ENCODE measurements around the gene NAGLU.
A peak's percentile ranks its signal among the peaks of the same experiment; 100 is the strongest.

Gene NAGLU

GRCh38 chr17:42536048-42536371 lies at the start of gene NAGLU:
Gene NAGLU (plus strand): TSS chr17:42536241. CDS start chr17:42536273, 32 bp downstream.
- DNase-seq (ENCODE audit: low read depth in 1 of 2, low spot score in 1 of 2): peak; percentile 69 to 70

DNA sequence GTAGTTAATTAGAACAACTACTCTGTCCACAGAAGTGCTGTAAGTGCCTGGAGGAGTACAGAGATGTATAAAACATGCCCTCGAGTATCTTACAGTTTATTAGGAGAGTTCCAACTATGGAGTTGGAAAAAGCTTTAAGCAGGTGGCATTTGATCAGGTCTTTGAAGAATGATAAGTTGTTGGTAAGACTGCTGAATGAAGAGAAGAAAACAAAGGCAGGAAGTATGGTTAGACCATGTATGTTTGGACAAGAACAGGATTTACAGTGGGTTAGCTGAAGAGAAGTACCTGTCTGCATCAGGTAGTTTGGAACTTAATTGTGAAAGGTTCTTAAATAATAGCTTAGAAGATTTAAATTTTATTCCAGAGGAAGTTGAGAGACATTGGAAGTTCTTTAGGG lies 48.0 kb upstream of the NAGLU start:
- no peak for DNase-seq (ENCODE audit: low read depth in 1 of 2, low spot score in 1 of 2)

DNA sequence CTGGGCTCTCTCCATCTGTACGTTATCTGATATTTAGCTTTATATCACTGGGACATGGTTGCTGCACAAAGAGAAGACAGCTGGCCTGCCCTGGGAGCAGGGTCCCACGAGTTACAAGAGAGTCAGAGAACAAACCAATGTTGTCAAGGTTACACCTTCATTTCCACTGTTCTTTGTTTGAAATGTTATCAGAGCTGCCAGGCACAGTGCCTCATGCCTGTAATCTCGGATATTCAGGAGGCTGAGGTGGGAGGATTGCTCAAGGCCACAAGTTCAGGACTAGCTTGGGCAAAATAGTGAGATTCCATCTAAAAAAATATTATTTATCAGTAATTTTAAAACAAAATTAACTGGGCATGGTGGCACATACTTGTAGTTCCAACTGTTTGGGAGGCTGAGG lies 42.7 kb upstream of the NAGLU start:
- no peak for DNase-seq (ENCODE audit: low read depth in 1 of 2, low spot score in 1 of 2)

GRCh38 chr17:42494673-42495072 lies 41.4 kb upstream of the NAGLU start:
- no peak for DNase-seq (ENCODE audit: low read depth in 1 of 2, low spot score in 1 of 2)

DNA sequence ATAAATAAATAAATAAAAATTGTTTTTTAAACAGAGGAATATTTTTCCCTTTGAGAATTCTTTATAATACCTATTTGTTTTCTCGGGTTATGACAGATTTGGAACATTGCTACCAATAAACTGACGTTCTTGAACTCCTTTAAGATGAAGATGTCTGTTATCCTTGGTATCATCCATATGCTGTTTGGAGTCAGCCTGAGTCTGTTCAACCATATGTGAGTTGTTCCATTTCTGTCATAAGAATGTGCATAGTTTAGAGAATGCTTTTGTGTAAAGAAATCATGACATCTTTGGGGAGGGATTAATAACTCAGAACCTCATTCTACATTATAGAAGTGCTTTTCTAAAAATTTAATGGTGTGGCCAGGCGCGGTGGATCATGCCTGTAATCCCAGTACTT lies 37.2 kb upstream of the NAGLU start:
- no peak for DNase-seq (ENCODE audit: low read depth in 1 of 2, low spot score in 1 of 2)

- no peak for DNase-seq (ENCODE audit: low read depth in 1 of 2, low spot score in 1 of 2)
Observed at GRCh38 chr17:42502091-42502490, 34.0 kb upstream of the NAGLU start.

DNA sequence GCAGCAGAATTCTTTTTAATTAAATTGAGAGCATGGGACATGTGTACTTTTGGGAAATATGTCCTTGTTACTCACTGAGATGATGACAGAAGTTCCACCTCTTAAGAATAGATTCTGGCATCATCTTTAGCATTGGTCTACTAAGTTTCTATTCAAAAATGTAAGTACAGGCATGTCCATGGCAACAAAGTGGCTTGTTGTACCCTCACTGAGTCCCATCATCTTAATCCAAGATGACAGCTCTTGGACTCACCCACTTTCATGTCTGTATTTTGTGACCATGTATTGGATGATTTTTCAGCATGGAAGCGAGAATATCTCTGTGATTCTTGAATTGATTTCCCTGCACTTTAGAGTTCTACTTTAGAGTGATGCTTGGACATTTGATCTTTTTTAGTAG lies 33.1 kb upstream of the NAGLU start:
- no peak for DNase-seq (ENCODE audit: low read depth in 1 of 2, low spot score in 1 of 2)

GRCh38 chr17:42507671-42508070 lies 28.4 kb upstream of the NAGLU start:
- DNase-seq (ENCODE audit: low read depth in 1 of 2, low spot score in 1 of 2): no peak

GRCh38 chr17:42508426-42509165 lies 27.4 kb upstream of the NAGLU start:
- no peak for DNase-seq (ENCODE audit: low read depth in 1 of 2, low spot score in 1 of 2)

GRCh38 chr17:42509409-42509808 lies 26.6 kb upstream of the NAGLU start:
- DNase-seq (ENCODE audit: low read depth in 1 of 2, low spot score in 1 of 2): no peak

GRCh38 chr17:42509841-42510240 lies 26.2 kb upstream of the NAGLU start:
- no peak for DNase-seq (ENCODE audit: low read depth in 1 of 2, low spot score in 1 of 2)

GRCh38 chr17:42512246-42512645 lies 23.8 kb upstream of the NAGLU start:
- no peak for DNase-seq (ENCODE audit: low read depth in 1 of 2, low spot score in 1 of 2)

DNA sequence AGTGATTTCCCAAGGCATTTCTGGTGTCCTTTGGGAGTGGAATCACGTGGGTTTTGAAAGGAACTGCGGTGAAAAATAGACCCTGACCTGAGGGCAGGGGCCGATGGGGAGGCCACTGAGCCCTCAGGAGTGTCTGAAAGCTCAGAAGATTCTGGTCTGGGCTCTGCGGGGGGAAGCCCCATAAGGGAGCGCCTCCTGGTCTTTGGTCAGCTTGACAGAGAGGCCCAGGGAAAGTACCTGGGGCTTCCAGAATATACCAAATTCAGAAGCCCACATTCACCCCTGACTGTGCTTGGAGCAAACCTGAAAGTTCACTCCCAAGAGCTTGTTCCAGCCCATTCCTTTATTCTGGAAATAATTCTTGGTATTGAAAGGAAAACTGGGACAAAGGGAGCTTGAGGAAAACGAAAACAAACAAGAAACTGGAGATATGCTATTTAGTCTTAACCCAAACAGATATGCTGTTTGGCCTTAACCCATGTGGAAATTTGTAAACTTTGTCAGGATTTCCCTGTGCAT lies 23.2 kb upstream of the NAGLU start:
- DNase-seq (ENCODE audit: low read depth in 1 of 2, low spot score in 1 of 2): no peak

DNA sequence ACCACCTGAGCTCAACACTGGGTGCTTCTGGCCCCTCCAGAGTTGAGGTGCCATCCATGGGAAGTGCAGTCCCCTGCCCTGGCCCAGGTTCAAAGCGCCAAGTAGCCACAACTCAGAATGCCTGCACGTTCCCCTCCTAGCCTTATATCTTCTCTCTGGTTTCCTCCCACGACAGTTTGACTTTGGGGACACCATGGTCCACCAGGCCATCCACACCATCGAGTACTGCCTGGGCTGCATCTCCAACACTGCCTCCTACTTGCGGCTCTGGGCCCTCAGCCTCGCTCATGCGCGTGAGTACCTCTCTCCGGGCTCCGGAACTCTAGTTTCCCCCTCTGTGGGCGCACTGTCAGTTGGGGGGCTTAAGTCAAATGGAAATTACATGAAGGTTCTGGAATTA lies 22.4 kb upstream of the NAGLU start:
- DNase-seq (ENCODE audit: low read depth in 1 of 2, low spot score in 1 of 2): no peak

DNA sequence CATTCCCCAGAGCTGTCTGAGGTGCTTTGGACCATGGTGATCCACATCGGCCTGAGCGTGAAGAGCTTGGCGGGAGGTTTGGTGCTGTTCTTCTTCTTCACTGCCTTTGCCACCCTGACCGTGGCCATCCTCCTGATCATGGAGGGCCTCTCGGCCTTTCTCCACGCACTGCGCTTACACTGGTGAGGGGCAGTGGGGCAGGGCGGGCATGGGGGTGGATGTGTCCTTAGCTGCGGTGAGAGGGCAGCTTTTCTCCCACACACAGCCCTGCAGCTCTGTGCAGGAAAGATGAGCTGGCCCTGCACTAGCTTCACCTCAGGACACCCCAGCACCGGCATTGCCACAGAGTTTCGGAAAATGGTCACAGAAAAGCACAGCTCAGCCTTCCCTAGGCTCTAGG lies 21.8 kb upstream of the NAGLU start:
- no peak for DNase-seq (ENCODE audit: low read depth in 1 of 2, low spot score in 1 of 2)

DNA sequence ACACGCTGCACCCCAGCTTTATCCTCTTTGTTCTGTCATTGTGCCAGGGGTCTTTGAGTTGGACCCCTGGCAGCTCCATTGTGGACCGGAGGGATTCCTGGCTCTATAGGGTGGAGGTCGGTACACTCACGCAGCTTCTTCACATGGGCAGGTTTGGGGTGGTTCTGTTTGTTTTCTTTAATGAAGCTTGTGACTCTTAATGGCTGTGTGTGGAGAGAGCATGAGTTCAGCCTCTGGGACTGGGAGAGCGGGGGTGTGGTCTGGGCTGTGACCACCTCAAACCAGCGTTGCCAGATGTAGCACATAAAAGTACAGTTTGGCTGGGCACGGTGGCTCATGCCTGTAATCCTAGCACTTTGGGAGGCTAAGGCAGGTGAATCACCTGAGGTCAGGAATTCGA lies 21.2 kb upstream of the NAGLU start:
- DNase-seq (ENCODE audit: low read depth in 1 of 2, low spot score in 1 of 2): no peak

- peak; percentile 72 to 76 for DNase-seq (ENCODE audit: low read depth in 1 of 2, low spot score in 1 of 2)
Observed at GRCh38 chr17:42517516-42517915, 18.5 kb upstream of the NAGLU start.

DNA sequence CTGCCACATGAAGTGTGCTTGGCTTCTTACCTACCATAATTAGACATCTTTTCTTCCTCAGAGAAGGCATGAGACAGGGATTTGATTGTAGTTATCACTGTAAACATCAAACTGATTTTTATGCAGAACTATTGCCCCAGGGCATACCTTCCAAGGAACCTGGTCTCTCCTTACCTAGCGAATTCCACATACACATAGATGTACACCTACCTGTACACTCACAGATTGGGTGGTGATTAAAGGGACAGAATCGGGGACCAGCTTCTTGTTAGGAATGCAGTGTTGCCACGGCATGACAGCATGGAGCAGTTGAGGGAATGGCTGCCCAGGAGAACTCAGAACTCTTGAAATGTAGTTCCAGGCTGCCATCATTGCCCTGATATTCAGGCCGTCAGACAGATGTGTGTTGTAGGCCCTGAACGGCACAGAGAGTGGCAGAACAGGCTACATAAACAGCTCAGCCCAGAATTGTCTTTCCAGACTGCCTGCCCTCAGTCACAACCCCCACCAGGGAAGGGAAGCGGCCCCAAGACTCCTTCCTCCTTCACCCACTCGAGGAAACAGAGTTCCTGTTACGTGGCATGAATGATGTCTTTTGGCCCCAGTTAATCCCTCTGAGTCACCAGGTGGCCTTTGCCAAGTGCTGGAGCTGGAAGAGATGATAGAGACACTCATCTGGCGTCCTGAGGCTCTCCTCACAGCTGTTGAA lies 17.8 kb upstream of the NAGLU start:
- DNase-seq (ENCODE audit: low read depth in 1 of 2, low spot score in 1 of 2): no peak

DNA sequence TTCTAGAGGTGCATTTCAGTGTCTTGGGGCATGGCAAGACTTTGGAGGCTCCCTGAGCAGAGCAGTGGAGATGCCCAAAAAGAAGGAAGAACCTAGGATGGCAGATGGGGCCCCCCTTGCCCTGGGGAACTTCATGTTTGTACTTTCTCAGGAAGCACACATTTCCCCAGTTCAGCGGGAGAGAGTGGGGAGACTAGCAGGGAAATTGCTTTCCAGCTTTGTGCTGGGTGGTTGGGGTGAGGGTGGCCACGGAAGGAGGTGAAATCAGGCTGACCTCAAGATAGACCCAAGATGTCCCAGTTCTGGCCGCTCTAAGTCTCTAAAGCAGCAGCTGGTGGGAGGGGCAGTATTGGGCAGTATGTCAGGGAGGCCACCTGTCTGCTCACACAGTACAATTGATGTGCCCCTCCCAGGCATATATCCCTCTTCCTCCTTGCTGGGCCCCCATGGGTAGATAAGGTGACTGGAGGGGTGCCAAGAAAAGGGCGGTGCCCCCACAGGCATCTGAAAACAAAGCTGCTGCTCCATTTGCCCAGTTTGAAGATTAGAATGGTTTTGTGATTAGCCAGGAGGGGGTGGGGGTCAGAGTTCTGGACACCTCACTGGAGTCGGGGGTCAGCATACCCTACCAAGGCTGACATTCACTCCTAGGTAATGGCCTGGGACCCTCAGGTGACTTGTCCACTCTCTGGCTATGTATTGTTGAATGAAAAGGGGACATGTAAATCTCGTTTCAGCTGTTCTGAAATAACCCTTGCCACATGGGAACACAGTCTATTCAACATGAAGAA lies 17.1 kb upstream of the NAGLU start:
- DNase-seq (ENCODE audit: low read depth in 1 of 2, low spot score in 1 of 2): no peak

- no peak for DNase-seq (ENCODE audit: low read depth in 1 of 2, low spot score in 1 of 2)
Observed at GRCh38 chr17:42519546-42520491, 16.2 kb upstream of the NAGLU start.

DNA sequence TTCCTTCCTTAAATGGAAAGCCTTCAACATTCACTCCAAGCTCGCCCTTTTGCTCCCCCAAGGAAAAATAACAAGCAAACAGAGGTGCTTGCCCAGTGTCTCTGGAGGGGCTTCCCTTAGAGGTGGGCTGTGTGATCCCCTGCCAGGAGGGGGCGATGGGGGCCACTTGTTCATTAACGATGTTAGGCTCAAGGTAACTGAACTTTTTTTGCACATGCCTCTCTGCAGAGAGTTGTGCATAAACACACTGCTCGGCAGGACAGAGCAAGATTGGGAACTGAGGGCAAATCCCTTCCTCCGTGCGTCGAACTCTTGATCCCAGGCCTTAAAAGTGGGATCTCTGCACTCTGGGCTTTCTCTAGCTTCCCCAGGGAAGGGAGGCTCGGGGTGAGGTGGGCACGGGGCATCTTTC lies 15.5 kb upstream of the NAGLU start:
- no peak for DNase-seq (ENCODE audit: low read depth in 1 of 2, low spot score in 1 of 2)
